Measurements from ENCODE around the gene GALT. TPM values are rescaled to one million over a fixed set of nuclear protein-coding genes. Genes with fewer than 3 reads are reported as not detected.

The GALT gene
- total RNA-seq, 2 experiments from 2014 or later: 42.0 to 44.6 TPM

DNA sequence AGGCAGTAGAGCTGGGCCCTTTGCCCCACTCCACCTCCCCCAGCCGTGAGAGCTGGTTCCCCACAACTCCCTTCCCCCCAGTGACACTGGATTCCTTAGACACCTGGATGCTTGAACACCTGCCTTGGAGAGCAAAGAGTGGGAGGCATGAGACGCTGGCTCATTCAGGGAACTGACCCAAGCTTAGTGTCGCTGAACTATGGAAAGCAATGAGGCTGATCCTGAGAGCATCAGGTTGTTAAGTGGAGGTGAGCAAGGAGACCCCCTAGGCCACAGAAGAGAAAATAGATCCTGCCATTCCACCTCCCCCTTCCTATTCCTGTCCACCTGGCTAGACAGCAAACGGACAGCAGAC, 42.6 kb downstream of the GALT start:
- Mint-ChIP-seq H3K27ac (no peak overlapping the region), H3K9me3 (no peaks in the 10 kb centered on the region), H3K4me3 (no peak overlapping the region), H3K4me1 (ENCODE audit: low read depth) (peaks cover 6% of the 10 kb centered on the region), H3K36me3 (ENCODE audit: low read depth) (no peaks in the 10 kb centered on the region), H3K27me3 (ENCODE audit: low read depth) (no peaks in the 10 kb centered on the region)
- CTCF ChIA-PET: interaction anchor here (0.6 to 1.1 kb wide), 2 partner anchors 13 to 922 kb away, joined by 3 to 5 read pairs; no protein-coding TSS in a partner anchor
- DNase-seq: no peak
- intact Hi-C loops (cut with micrococcal nuclease): no loop called here

DNA sequence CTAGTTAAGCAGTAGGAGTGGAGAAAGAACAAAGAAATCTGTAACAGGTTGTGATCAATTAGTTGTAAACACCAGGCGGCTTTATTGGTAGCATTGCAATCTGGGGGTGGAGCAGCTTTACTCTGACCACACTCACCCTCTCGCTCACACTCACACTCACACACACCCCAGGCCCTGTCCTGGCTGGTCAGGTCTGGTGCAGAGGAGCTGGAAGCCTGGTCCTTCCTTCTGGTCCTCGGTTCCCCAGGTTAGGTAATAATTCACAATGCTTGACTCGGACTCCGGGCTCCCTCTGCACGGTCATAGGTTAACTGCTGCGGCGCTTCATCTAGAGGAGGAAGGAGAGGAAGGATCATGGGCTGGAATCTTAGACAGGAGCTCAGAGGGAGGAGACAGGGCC, 43.0 kb downstream of the GALT start:
- Mint-ChIP-seq H3K36me3 (ENCODE audit: low read depth) (no peaks in the 10 kb centered on the region), H3K9me3 (no peaks in the 10 kb centered on the region), H3K4me1 (ENCODE audit: low read depth) (peaks cover 2% of the 10 kb centered on the region), H3K27ac (no peak overlapping the region), H3K27me3 (ENCODE audit: low read depth) (no peaks in the 10 kb centered on the region), H3K4me3 (no peak overlapping the region)
- intact Hi-C loops (cut with micrococcal nuclease): no loop called here
- no peak for DNase-seq
- CTCF ChIA-PET: interaction anchor here (0.6 to 1.1 kb wide), 3 partner anchors 13 to 922 kb away, joined by 3 to 5 read pairs (median 5); no protein-coding TSS in a partner anchor

GRCh38 chr9:34690983-34691935, 44.8 kb downstream of the GALT start, which contains the start of gene CCL19:
TSS of gene CCL19 (minus strand) at chr9:34691276. CDS start at chr9:34691139, 137 bp downstream.
- no peaks in the 10 kb centered on the region for H3K36me3 Mint-ChIP-seq (ENCODE audit: low read depth)
- no peak within 1 kb of the TSS for H3K27ac Mint-ChIP-seq
- CTCF ChIA-PET: interaction anchor here (0.7 to 1.2 kb wide), 2 partner anchors 11 to 144 kb away, joined by 3 to 5 read pairs; no protein-coding TSS in a partner anchor
- H3K4me1 Mint-ChIP-seq (ENCODE audit: low read depth): no peaks in the 10 kb centered on the region
- H3K4me3 Mint-ChIP-seq: no peak within 1 kb of the TSS
- H3K27me3 Mint-ChIP-seq (ENCODE audit: low read depth): no peaks in the 10 kb centered on the region
- H3K9me3 Mint-ChIP-seq: no peaks in the 10 kb centered on the region
- DNase-seq: no peak
- intact Hi-C loops (cut with micrococcal nuclease): no loop called here

DNA sequence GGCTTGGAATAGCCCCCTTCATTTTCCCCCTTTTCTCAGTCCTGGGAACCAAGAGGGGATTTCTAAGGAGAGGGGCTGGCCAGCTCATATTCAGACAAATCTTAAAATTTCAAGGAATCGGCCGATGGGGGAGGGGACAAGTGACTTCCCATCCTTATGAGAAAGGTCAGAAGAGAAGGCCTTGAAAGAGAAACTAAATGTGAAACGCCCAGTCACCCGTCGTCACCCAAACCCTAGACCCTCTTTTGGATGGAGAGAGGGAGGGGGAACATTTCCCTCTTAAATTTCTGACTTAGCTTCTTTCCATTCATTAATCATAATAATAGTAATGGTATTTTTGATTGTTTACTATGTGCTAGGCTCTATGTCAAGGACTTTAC, 45.5 kb downstream of the GALT start:
- Mint-ChIP-seq H3K4me1 (ENCODE audit: low read depth) (no peaks in the 10 kb centered on the region), H3K27me3 (ENCODE audit: low read depth) (no peaks in the 10 kb centered on the region), H3K9me3 (no peaks in the 10 kb centered on the region), H3K27ac (no peak overlapping the region), H3K4me3 (no peak overlapping the region), H3K36me3 (ENCODE audit: low read depth) (no peaks in the 10 kb centered on the region)
- intact Hi-C loops (cut with micrococcal nuclease): no loop called here
- CTCF ChIA-PET: interaction anchor here (0.7 to 1.2 kb wide), 3 partner anchors 11 to 145 kb away, joined by 3 to 7 read pairs (median 5); no protein-coding TSS in a partner anchor
- DNase-seq: no peak

DNA sequence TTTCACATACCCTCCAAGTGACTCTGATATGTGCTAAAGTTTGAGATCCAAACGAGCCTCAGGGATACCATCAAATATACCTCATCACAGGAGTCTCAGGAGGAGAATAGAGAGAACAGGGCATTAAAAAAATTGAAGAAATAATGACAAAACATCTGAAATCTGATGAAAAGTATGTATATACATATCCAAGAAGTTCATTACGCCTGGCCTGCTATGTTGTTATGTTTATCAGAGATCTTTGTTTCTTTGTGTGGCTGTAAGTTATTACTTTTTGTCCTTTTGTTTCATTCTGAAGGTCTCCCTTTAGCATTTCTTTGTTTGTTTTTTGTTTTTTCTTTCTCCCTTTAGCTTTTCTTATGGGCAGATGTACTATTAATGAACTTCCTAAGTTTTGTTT, 47.1 kb downstream of the GALT start:
- no peaks in the 10 kb centered on the region for H3K36me3 Mint-ChIP-seq (ENCODE audit: low read depth)
- no peaks in the 10 kb centered on the region for H3K27me3 Mint-ChIP-seq (ENCODE audit: low read depth)
- no peak overlapping the region for H3K4me3 Mint-ChIP-seq
- no peak overlapping the region for H3K27ac Mint-ChIP-seq
- no peaks in the 10 kb centered on the region for H3K4me1 Mint-ChIP-seq (ENCODE audit: low read depth)
- intact Hi-C loops (cut with micrococcal nuclease): no loop called here
- CTCF ChIA-PET: interaction anchor here (0.6 kb wide), 1 partner anchor 1574 kb away, joined by 3 read pairs; no protein-coding TSS in a partner anchor
- H3K9me3 Mint-ChIP-seq: no peaks in the 10 kb centered on the region
- no peak for DNase-seq

DNA sequence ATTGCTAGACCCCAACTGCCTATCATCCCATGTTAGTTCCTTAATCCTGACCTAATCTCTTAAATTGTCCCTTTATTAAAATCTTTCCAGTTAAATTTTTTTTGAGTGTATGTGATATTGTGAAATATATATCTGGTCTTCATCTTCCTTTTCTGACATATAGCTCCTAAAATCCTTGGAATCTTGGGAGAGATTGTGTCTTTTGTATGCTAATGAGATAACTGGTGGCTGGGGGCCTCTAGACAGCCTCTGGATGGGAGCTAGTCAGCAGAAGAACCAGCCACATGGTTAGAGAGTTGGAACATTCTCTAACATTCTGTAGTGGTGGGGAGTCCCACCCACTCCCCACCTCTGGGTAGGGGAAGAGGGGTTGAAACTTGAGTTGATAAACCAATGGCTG, 48.3 kb downstream of the GALT start:
- Mint-ChIP-seq H3K27me3 (ENCODE audit: low read depth) (no peaks in the 10 kb centered on the region), H3K27ac (no peak overlapping the region), H3K9me3 (no peaks in the 10 kb centered on the region), H3K4me1 (ENCODE audit: low read depth) (no peaks in the 10 kb centered on the region), H3K36me3 (ENCODE audit: low read depth) (no peaks in the 10 kb centered on the region), H3K4me3 (no peak overlapping the region)
- no peak for DNase-seq
- intact Hi-C loops (cut with micrococcal nuclease): no loop called here
- CTCF ChIA-PET: interaction anchor here (0.6 to 1.5 kb wide), 3 partner anchors 11 to 353 kb away, joined by 3 read pairs; no protein-coding TSS in a partner anchor

Other genes with a start within 250 kb of the GALT start
- gene FAM219A, start 188.1 kb upstream of the GALT start, total RNA-seq: 10 to 100 TPM; 11.1 to 11.6 TPM
- gene DNAI1, start 187.9 kb upstream of the GALT start, total RNA-seq: under 1 TPM in 1 of 2 experiments, not detected in 1; 0.26 TPM
- under 1 TPM; 0.19 to 0.27 TPM for gene ENHO, start 123.7 kb upstream of the GALT start, total RNA-seq
- gene CNTFR, start 57.0 kb upstream of the GALT start, total RNA-seq: not detected
- gene RPP25L, start 34.6 kb upstream of the GALT start, total RNA-seq: 10 to 100 TPM; 25.7 to 27.0 TPM
- gene DCTN3, start 26.2 kb upstream of the GALT start, total RNA-seq: 10 to 100 TPM; 86.1 to 87.5 TPM
- under 1 TPM; 0.29 to 0.37 TPM for gene ARID3C, start 17.6 kb upstream of the GALT start, total RNA-seq
- 10 to 100 TPM; 58.9 TPM for gene SIGMAR1, start 8.9 kb upstream of the GALT start, total RNA-seq
- 10 to 100 TPM; 12.1 to 13.0 TPM for gene IL11RA, start 5.5 kb downstream of the GALT start, total RNA-seq
- gene CCL27, start 16.0 kb downstream of the GALT start, total RNA-seq: under 1 TPM in 1 of 2 experiments, not detected in 1; 0.69 TPM
- not detected for gene CCL19, start 44.6 kb downstream of the GALT start, total RNA-seq
- gene CCL21, start 63.5 kb downstream of the GALT start, total RNA-seq: not detected